HepG2 (cell line): ENCODE data around the gene SLC25A45. TPM values are rescaled to one million over a fixed set of nuclear protein-coding genes. Genes with fewer than 3 reads are reported as not detected.

Source experiments
- CEBPG ChIP-seq: IDR thresholded peaks from 2 replicates; pipeline ENCODE4 v1.6.1; 2016
- ELF4 ChIP-seq: sonication (generic); formaldehyde crosslinking; IDR thresholded peaks from 2 replicates; pipeline ENCODE4 v1.5.0; 2020; ENCODE audit warnings: missing genetic modification reagents, mild to moderate bottlenecking, moderate library complexity, borderline replicate concordance
- GZF1 ChIP-seq: sonication (generic); formaldehyde crosslinking; IDR thresholded peaks from 2 replicates; pipeline ENCODE4 v1.5.1; 2020; ENCODE audit warnings: mild to moderate bottlenecking, missing genetic modification reagents
- HMG20A ChIP-seq: IDR thresholded peaks from 2 replicates; pipeline ENCODE4 v1.6.1; 2016; ENCODE audit warnings: borderline replicate concordance
- MED1 ChIP-seq: sonication (generic); formaldehyde crosslinking; IDR thresholded peaks from 2 replicates; pipeline ENCODE4 v1.4.0; 2020; ENCODE audit warnings: missing genetic modification reagents
- NR3C1 ChIP-seq: sonication (generic); formaldehyde crosslinking; IDR thresholded peaks from 2 replicates; pipeline ENCODE4 v1.4.0; 2020; ENCODE audit warnings: missing genetic modification reagents
- PHF5A ChIP-seq: IDR thresholded peaks from one replicate; pipeline ENCODE4 v1.6.1; 2018; ENCODE audit warnings: low read depth, missing genetic modification reagents; ENCODE audit not compliant: unreplicated experiment
- TGIF2 ChIP-seq: IDR thresholded peaks from 2 replicates; pipeline ENCODE4 v1.6.1; 2016; ENCODE audit warnings: control low read depth, missing compliant biosample characterization
- ZNF326 ChIP-seq: sonication (generic); formaldehyde crosslinking; IDR thresholded peaks from 2 replicates; pipeline ENCODE4 v1.4.0; 2020; ENCODE audit warnings: missing genetic modification reagents, borderline replicate concordance
- ZNF564 ChIP-seq: sonication (generic); formaldehyde crosslinking; IDR thresholded peaks from 2 replicates; pipeline ENCODE4 v1.8.1; 2023; ENCODE audit warnings: mild to moderate bottlenecking, missing genetic modification reagents
- ZNF589 ChIP-seq: sonication (generic); formaldehyde crosslinking; conservative IDR thresholded peaks from 2 replicates; pipeline ENCODE4 v1.8.0; 2022; ENCODE audit warnings: mild to moderate bottlenecking, moderate library complexity, missing genetic modification reagents
- ZNF616 ChIP-seq: sonication (generic); formaldehyde crosslinking; IDR thresholded peaks from 2 replicates; pipeline ENCODE4 v1.5.0; 2020; ENCODE audit warnings: low read depth, mild to moderate bottlenecking, missing genetic modification reagents
- ZZZ3 ChIP-seq: sonication (generic); formaldehyde crosslinking; IDR thresholded peaks from 2 replicates; pipeline ENCODE4 v1.4.0; 2020; ENCODE audit warnings: missing genetic modification reagents, mild to moderate bottlenecking, borderline replicate concordance
- polyA plus RNA-seq, 8 experiments: library from polyadenylated mRNA; depleted of rRNA in 3 of 8; stranded (reverse) in 7 of 8; unstranded in 1 of 8; fragments of >200 nt; fragmentation: Illumina TruSeq in 4 of 8; extraction: Trizol in 4 of 8; gene quantifications; 2 replicates each; pipeline versions ENCODE4 v1.2.1 to v1.2.3, GENCODE V29; 2011 to 2016; ENCODE audit warnings: low read depth in 4 of 8, missing spikeins in 1 of 8, mixed read lengths in 1 of 8; ENCODE audit not compliant: insufficient read depth in 1 of 8
- total RNA-seq, 5 experiments: library from RNA; depleted of rRNA; stranded (reverse); fragments of >200 nt; fragmentation: Illumina TruSeq; extraction: Trizol; gene quantifications; 2 replicates each; pipeline ENCODE4 v1.2.3, GENCODE V29; 2016; ENCODE audit warnings: low read depth in 1 of 5
- TF ChIP-seq, protein P1 (sequence below): sonication (generic); formaldehyde crosslinking; IDR thresholded peaks from 2 replicates; pipeline ENCODE4 v1.4.0; 2020; ENCODE audit warnings: missing genetic modification reagents
- TF ChIP-seq, protein P2 (sequence below): sonication (generic); formaldehyde crosslinking; IDR thresholded peaks from 2 replicates; pipeline ENCODE4 v1.4.0; 2020; ENCODE audit warnings: missing genetic modification reagents, borderline replicate concordance
- TF ChIP-seq, protein P3 (sequence below): sonication (generic); formaldehyde crosslinking; IDR thresholded peaks from 2 replicates; pipeline ENCODE4 v1.5.0; 2020; ENCODE audit warnings: missing genetic modification reagents, mild to moderate bottlenecking, borderline replicate concordance
- TF ChIP-seq, protein P4 (sequence below): sonication (generic); formaldehyde crosslinking; IDR thresholded peaks from 2 replicates; pipeline ENCODE4 v1.9.0; 2021; ENCODE audit warnings: missing genetic modification reagents, borderline replicate concordance
- TF ChIP-seq, protein P5 (sequence below): sonication (generic); formaldehyde crosslinking; IDR thresholded peaks from 2 replicates; pipeline ENCODE4 v1.4.0; 2020; ENCODE audit warnings: missing genetic modification reagents; ENCODE audit errors: not compliant biosample characterization

The SLC25A45 gene
- total and polyA plus RNA-seq, 2 of the 13 experiments (the other 11 are each of a cell fraction or from before 2014, with no cell fraction given) = 1.2 to 3.4 TPM

DNA sequence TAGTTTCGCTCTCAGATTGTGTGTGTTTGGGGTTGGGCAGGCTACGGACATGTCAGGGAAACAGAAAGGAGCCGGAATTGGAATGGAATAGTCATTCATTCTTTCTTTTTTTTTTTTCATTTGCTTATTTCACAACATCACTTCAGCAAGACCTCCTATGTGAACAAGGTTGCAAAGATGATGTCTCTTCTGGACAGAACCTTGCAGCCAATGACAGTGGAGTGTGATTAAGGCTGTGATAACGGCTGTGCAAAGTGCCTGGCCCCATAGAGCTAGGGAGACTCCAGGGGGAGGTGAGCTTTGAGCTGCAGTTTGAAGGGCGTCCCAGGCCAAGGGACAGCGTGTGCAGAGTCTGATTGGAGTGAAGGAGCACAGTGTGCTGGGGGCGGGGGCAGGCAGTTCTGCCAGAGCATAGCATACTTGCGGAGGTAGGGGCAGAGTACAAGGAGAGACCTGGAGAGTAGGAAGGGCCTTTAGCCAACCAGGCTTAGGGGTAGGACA, 24.5 kb downstream of the SLC25A45 start (continued):
- TF ChIP-seq, protein P1, sequence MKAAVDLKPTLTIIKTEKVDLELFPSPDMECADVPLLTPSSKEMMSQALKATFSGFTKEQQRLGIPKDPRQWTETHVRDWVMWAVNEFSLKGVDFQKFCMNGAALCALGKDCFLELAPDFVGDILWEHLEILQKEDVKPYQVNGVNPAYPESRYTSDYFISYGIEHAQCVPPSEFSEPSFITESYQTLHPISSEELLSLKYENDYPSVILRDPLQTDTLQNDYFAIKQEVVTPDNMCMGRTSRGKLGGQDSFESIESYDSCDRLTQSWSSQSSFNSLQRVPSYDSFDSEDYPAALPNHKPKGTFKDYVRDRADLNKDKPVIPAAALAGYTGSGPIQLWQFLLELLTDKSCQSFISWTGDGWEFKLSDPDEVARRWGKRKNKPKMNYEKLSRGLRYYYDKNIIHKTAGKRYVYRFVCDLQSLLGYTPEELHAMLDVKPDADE = no peak
- TF ChIP-seq ZNF564 (CRISPR knock-in tag) (no peak), ZNF616 (no peak), PHF5A (CRISPR knock-in tag) (no peak), GZF1 (peak; percentile 77; the same call in 1 of the 2 replicates), MED1 (peak; percentile 77), HMG20A (CRISPR knock-in tag) (no peak), TGIF2 (CRISPR knock-in tag) (no peak), CEBPG (peak; percentile 70), ELF4 (CRISPR knock-in tag) (no peak), ZNF326 (CRISPR knock-in tag) (no peak), ZZZ3 (CRISPR knock-in tag) (no peak), NR3C1 (CRISPR knock-in tag) (no peak), ZNF589 (no peak)
- TF ChIP-seq, protein P2, sequence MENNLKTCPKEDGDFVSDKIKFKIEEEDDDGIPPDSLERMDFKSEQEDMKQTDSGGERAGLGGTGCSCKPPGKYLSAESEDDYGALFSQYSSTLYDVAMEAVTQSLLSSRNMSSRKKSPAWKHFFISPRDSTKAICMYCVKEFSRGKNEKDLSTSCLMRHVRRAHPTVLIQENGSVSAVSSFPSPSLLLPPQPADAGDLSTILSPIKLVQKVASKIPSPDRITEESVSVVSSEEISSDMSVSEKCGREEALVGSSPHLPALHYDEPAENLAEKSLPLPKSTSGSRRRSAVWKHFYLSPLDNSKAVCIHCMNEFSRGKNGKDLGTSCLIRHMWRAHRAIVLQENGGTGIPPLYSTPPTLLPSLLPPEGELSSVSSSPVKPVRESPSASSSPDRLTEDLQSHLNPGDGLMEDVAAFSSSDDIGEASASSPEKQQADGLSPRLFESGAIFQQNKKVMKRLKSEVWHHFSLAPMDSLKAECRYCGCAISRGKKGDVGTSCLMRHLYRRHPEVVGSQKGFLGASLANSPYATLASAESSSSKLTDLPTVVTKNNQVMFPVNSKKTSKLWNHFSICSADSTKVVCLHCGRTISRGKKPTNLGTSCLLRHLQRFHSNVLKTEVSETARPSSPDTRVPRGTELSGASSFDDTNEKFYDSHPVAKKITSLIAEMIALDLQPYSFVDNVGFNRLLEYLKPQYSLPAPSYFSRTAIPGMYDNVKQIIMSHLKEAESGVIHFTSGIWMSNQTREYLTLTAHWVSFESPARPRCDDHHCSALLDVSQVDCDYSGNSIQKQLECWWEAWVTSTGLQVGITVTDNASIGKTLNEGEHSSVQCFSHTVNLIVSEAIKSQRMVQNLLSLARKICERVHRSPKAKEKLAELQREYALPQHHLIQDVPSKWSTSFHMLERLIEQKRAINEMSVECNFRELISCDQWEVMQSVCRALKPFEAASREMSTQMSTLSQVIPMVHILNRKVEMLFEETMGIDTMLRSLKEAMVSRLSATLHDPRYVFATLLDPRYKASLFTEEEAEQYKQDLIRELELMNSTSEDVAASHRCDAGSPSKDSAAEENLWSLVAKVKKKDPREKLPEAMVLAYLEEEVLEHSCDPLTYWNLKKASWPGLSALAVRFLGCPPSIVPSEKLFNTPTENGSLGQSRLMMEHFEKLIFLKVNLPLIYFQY (CRISPR knock-in tag) = no peak
- TF ChIP-seq, protein P3, sequence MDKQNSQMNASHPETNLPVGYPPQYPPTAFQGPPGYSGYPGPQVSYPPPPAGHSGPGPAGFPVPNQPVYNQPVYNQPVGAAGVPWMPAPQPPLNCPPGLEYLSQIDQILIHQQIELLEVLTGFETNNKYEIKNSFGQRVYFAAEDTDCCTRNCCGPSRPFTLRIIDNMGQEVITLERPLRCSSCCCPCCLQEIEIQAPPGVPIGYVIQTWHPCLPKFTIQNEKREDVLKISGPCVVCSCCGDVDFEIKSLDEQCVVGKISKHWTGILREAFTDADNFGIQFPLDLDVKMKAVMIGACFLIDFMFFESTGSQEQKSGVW (CRISPR knock-in tag) = no peak
- TF ChIP-seq, protein P4, sequence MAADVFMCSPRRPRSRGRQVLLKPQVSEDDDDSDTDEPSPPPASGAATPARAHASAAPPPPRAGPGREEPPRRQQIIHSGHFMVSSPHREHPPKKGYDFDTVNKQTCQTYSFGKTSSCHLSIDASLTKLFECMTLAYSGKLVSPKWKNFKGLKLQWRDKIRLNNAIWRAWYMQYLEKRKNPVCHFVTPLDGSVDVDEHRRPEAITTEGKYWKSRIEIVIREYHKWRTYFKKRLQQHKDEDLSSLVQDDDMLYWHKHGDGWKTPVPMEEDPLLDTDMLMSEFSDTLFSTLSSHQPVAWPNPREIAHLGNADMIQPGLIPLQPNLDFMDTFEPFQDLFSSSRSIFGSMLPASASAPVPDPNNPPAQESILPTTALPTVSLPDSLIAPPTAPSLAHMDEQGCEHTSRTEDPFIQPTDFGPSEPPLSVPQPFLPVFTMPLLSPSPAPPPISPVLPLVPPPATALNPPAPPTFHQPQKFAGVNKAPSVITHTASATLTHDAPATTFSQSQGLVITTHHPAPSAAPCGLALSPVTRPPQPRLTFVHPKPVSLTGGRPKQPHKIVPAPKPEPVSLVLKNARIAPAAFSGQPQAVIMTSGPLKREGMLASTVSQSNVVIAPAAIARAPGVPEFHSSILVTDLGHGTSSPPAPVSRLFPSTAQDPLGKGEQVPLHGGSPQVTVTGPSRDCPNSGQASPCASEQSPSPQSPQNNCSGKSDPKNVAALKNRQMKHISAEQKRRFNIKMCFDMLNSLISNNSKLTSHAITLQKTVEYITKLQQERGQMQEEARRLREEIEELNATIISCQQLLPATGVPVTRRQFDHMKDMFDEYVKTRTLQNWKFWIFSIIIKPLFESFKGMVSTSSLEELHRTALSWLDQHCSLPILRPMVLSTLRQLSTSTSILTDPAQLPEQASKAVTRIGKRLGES = no peak
- TF ChIP-seq, protein P5, sequence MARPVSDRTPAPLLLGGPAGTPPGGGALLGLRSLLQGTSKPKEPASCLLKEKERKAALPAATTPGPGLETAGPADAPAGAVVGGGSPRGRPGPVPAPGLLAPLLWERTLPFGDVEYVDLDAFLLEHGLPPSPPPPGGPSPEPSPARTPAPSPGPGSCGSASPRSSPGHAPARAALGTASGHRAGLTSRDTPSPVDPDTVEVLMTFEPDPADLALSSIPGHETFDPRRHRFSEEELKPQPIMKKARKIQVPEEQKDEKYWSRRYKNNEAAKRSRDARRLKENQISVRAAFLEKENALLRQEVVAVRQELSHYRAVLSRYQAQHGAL = no peak
